Lung microvascular endothelial cell (primary cell): ENCODE results near the gene DNASE2B. TPM values are rescaled to one million over a fixed set of nuclear protein-coding genes. Genes with fewer than 3 reads are reported as not detected.

Experiments used
- DNase-seq, 2 donors: peaks; one replicate each; pipeline versions ENCODE4 v3.0.0 to v3.0.0-alpha.2; 2010; ENCODE audit warnings: low read depth in 2 of 2
- total RNA-seq: library from RNA; depleted of rRNA; stranded (reverse); fragments of >200 nt; gene quantifications from 2 replicates; pipeline ENCODE4 v1.2.1, GENCODE V29; 2014

The DNASE2B gene
- total RNA-seq, 1 donor from 2014 or later: not detected

GRCh38 chr1:84374991-84375696 lies 23.1 kb upstream of the DNASE2B start:
- DNase-seq: no peak

- DNase-seq: no peak
Measured at GRCh38 chr1:84376000-84376910, 22.0 kb upstream of the DNASE2B start.

- peak in 1 of 2 donors; percentile 57 for DNase-seq
Measured at GRCh38 chr1:84377480-84378095, 20.7 kb upstream of the DNASE2B start.

GRCh38 chr1:84379138-84379916 lies 19.0 kb upstream of the DNASE2B start:
- peak in 1 of 2 donors; percentile 44 for DNase-seq

GRCh38 chr1:84379917-84380180 lies 18.4 kb upstream of the DNASE2B start:
- DNase-seq: no peak

- peak; percentile 16 to 53 for DNase-seq
Measured at GRCh38 chr1:84382127-84382526, 16.2 kb upstream of the DNASE2B start.

GRCh38 chr1:84385347-84385746 lies 12.9 kb upstream of the DNASE2B start:
- DNase-seq: no peak

GRCh38 chr1:84386716-84387479 lies 11.4 kb upstream of the DNASE2B start:
- peak; percentile 23 to 46 for DNase-seq

GRCh38 chr1:84387480-84388163 lies 10.7 kb upstream of the DNASE2B start:
- peak in 1 of 2 donors; percentile 17 for DNase-seq

- no peak for DNase-seq
Measured at GRCh38 chr1:84390226-84390625, 8.1 kb upstream of the DNASE2B start.

GRCh38 chr1:84401156-84401555 lies 2.9 kb downstream of the DNASE2B start:
- peak in 1 of 2 donors; percentile 45 for DNase-seq

- DNase-seq: peak in 1 of 2 donors; percentile 79
Measured at GRCh38 chr1:84402060-84402459, 3.8 kb downstream of the DNASE2B start.

GRCh38 chr1:84402501-84402900 lies 4.2 kb downstream of the DNASE2B start:
- no peak for DNase-seq

GRCh38 chr1:84403347-84403746 lies 5.1 kb downstream of the DNASE2B start:
- DNase-seq: no peak

- DNase-seq: peak; percentile 22 to 58
Measured at GRCh38 chr1:84406346-84406861, 8.1 kb downstream of the DNASE2B start.

- DNase-seq: no peak
Measured at GRCh38 chr1:84407524-84407923, 9.2 kb downstream of the DNASE2B start.

- peak; percentile 12 to 76 for DNase-seq
Measured at GRCh38 chr1:84407958-84408422, 9.7 kb downstream of the DNASE2B start.

- DNase-seq: no peak
Measured at GRCh38 chr1:84409888-84410287, 11.6 kb downstream of the DNASE2B start.

GRCh38 chr1:84410328-84411095 lies 12.2 kb downstream of the DNASE2B start:
- peak; percentile 29 to 55 for DNase-seq
